Activated gamma-delta T cell treated with Interleukin-2 at 50 U/mL for 16 hours (primary cell): ENCODE measurements around the gene HSD17B8.
"Not testable (repeated sequence)": the region's sequence is repeated elsewhere in the genome, so short reads cannot be mapped to it uniquely, and the experiment has no call there.

Experiments used
- DNase-seq: peaks from one replicate; pipeline ENCODE4 v3.0.0-alpha.2; 2020

HSD17B8 gene

DNA sequence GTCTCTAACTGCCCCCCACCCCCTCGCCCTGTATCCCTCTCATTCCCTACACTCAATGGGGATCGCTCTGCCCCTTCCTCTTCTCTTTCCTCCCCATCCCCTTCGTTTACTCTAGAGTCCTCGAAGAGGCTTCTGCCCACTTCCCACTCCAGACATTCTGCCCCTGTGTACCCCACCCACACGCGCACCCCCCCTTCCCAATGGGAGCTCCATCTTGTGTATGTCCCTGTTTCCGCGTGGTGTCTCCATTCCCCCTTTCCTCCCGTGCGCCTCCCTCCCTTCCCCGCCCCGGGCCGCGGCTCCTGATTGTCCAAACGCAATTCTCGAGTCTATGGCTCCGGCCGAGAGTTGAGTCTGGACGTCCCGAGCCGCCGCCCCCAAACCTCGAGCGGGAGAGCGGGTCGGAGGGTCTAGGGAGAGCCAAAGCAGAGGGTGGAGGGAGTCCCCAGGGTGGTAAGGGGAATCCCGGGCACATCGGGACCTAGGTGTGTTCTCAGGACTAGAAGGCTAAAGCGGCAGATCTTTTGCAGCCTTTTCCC, 3.2 kb downstream of the HSD17B8 start:
- no peak for DNase-seq

- peak; percentile 84 for DNase-seq
Observed at GRCh38 chr6:33208091-33208967, 3.9 kb downstream of the HSD17B8 start, which contains the start of gene RING1. TSS of gene RING1 (plus strand) at chr6:33208500. CDS start at chr6:33208823, 323 bp downstream.

- no peak for DNase-seq
Observed at GRCh38 chr6:33209856-33210255, 5.4 kb downstream of the HSD17B8 start.

DNA sequence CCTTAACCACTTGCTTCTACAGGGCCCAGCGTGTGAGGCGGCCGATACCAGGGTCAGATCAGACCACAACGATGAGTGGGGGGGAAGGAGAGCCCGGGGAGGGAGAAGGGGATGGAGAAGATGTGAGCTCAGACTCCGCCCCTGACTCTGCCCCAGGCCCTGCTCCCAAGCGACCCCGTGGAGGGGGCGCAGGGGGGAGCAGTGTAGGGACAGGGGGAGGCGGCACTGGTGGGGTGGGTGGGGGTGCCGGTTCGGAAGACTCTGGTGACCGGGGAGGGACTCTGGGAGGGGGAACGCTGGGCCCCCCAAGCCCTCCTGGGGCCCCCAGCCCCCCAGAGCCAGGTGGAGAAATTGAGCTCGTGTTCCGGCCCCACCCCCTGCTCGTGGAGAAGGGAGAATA, 6.7 kb downstream of the HSD17B8 start:
- DNase-seq, result no peak

GRCh38 chr6:33211666-33212422, 7.4 kb downstream of the HSD17B8 start:
- no peak for DNase-seq

DNA sequence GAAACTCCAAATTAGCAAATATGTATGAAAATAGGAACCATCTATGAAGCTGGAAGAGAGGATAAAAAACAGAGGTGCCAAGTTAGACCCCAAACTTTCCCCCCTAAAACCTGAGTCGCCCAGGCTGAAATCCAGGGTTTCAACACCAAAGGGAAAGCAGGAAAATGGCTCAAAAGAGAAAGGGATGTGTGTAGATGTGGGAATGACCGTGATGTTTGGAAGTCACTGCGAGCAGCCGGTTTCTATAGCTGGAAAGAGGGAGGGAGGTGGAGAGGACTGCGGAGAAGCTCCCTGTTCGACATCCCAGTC, 8.4 kb downstream of the HSD17B8 start:
- DNase-seq, result no peak

DNA sequence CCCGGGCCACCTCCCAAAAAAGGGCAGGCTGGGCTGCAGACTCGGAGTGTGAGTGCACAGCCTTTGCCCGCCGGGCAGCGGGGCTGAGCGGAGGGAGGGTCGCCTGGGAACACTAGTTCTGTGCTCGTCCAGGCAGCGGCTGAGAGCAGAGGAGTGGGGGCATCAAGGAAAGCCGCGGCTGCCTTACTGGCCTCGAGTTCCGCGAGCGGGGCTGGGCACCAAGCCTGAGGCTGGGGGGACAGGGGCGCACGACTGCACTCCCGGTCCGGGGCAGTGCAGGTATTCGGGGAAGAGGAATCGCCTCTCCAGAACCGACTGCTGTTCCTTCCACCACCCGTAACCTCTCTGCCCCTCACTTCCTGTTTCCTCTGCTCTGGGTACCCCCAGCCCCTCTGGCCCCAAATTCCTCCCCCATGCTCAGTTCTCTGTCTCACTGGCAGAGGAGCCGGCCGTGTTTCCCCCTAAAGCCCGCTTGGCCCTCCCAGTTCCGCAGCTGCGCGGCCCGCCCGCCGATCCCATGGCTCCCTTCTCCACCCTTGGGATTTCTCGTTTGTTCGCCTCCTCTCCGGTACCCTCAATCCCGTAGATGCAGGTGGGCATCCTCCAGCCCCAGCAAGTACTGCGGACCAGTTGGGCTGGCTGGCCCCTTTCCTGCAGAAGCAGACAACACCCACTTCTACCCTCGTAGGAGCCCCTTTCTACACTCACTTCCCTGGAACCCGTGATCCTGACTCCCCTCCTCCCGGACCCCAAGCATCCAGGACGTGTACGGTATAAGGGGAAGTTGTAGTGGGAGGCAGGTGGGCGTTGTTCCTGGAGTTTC, 8.9 kb downstream of the HSD17B8 start:
- DNase-seq, result no peak

DNA sequence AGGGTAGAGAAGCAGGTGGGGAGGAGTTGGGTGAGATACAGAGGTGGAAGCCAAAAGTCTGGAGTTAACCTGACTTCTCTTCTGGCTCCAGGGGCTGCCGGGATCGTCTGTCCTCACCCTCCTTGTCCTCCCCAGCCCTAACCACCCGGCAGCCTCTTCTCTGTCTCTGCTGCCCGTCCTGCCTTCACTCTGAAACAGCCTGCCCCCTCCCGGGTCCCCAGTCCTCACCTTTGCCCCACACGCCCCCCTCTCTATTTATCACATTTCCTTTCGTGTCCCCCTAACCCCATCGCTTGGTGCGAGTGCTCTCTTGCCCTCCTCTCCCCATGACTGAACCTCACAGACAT, 9.5 kb downstream of the HSD17B8 start:
- no peak for DNase-seq

DNA sequence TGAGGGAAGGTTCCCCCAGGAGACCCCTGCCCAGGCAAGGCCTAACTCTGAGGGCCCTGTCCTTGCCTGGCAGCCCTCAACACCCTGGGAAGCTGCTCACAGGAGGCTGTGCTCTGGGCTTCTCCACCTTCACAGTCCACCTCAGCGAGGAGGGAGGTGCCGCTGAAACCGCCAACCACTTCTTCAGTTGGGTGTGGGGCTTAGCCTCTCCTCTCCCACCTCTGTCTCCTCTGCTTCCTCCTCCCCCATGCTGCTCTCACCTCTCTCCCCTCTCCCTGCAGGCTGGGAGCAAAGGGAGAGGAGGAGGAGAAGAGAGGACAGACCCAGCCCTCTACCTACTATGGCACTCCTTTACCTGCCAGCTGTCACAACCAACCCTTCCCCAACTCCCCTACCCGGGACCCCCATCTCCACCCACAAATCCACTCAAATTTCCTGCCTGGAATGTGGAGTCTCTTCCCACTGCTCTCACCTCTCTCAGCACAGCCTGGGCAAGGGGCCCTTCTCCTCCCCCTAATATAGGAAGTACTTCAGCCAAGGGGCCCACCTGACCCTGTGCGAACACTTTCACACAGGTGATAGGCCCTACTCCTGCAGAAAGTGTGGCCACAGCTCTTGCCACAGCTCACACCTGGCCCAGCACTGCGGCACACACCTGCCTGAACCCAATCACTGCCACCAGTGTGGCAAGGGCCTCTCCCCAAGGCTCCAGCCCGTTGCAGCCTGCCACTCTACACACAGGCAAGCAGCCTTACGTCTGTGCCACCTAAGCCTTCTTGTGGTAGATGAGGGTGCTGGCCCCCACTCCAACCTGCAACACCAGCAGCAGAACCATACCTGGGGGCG, 11.0 kb downstream of the HSD17B8 start:
- DNase-seq, result no peak

DNA sequence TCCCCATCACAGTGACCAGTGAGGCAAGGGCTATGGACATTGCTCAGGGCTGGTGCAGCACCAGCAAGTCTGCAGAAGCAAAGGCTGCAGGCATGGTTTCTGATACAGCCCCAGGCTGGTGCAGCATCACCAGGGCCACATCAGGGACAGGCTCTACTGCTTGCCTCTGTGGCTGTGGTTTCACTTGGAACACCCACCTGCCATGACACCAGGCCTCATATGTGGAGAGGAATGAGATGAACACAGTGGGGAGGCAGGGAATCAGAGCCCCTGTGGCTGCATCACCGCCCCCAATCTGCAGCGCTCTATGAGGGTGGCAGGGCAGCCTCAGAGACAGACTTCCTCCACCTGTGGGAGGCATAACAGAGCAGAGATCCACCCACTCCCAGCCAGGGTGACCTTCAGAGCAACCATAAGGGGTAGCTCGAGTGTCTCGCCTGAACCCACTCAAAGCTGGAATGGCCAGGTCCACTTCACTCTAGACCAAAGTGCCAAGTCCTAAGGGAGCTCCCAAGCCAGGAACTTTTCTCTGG, 11.7 kb downstream of the HSD17B8 start:
- DNase-seq, result no peak

- DNase-seq, result no peak
Observed at GRCh38 chr6:33217246-33217645, 12.8 kb downstream of the HSD17B8 start.

- no peak for DNase-seq
Observed at GRCh38 chr6:33217681-33218080, 13.2 kb downstream of the HSD17B8 start.

DNA sequence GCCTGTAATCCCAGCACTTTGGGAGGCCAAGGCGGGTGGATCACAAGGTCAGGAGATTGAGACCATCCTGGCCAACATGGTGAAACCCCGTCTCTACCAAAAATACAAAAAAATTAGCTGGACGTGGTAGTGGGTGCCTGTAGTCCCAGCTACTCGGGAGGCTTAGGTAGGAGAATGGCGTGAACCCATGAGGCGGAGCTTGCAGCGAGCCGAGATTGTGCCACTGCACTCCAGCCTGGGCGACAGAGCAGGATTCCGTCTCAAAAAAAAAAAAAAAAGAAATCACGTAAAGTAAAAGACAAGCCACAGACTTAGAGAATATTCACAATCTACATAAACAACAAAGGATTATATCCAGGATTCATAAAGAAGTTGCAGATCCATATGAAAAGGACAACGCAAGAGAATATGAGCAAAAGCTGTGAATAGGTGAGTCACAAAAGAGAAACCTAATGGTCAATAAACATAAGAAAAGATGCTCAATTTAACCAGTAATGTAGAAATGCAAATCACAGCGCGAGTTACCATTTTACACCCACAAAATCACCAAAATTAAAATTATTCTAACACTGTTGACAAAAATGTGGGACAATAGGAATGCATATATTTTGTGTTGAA, 22.2 kb downstream of the HSD17B8 start:
- DNase-seq, result not testable (repeated sequence)

GRCh38 chr6:33235221-33235634, 30.8 kb downstream of the HSD17B8 start:
- DNase-seq, result no peak

DNA sequence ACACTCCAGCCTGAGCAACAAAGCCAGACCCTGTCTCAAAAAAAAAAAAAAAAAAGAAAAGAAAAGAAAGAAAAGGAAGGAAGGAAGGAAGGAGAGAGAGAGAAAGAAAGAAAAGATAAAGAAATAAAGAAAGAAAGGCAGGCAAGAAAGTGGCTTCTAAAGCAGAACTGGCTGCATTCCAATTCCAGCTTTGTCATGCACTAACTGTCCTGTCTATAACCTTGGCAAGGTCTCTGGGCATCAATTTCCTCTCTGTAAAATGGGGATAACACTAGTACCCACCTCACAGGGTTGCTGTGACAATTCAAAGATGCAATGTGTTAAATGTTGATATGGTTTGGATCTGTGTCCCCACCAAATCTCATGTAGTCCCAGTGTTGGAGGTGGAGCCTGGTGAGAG, 31.9 kb downstream of the HSD17B8 start:
- no peak for DNase-seq

- no peak for DNase-seq
Observed at GRCh38 chr6:33236852-33237251, 32.4 kb downstream of the HSD17B8 start.

- DNase-seq, result no peak
Observed at GRCh38 chr6:33237741-33238140, 33.3 kb downstream of the HSD17B8 start.

DNA sequence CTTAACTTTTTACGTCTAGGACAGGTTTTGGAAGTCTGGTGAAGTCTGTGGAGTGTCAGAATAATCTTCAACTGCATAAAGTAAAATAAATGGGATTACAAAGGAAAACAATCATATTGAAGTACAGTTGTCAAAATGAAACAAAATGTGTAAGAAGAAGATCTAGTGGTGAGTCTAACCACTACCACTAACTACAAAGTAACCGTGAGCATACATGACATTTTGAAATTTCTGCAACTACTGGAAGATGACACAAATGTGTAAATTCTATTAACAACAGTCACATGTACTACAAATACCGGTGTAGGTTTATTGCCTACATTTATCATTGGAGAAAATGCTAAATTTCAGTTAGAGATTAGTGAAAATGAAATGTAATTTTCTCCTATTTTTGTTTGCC, 37.5 kb downstream of the HSD17B8 start:
- DNase-seq, result no peak

GRCh38 chr6:33243476-33243875, 39.0 kb downstream of the HSD17B8 start:
- no peak for DNase-seq

DNA sequence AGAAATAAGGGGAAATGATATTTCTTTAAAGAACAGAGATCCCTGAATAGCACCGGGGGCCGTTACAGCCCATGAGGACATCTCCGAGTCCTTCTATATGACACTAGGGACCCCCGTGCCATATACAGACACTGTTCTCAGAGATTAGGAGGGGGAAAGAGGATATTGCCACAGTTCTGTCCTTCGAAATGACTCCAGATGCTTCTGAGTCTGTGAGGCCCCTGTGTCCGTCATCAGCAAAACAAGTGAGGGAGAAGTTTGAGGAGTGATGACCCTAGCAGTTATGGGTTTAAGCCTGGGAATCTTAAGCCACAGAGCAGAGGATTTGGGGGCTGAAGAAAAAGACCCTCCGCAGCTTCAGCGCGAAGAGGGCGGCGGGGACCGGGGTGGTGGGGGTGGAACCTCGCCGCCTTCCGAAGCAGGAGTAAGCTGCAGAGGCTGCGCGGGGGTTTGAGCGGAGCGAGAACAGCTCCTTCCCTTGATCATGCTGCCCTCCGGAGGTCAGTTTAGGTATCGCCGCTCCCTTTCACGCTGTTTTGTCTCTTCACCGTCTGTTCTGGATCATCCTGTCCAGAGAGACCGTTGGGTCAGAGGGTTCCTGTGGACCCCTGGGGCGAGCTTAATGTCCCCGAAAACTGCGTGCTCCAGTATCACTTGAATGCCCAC, 43.7 kb downstream of the HSD17B8 start:
- DNase-seq, result peak; percentile 93

DNA sequence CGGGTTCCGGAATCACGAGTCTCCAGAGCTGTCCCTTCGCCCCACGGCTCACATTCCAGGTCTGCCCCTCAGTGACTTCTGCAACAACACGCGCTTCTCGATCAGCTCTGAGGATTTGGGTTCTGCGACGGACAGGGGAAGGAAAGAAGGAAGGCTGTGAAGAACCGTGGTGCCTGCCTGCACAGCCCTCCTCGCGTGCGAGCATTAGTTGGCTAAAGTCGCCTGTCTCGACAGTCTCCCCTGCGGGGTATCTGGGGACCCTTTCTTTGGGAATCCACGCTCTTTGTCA, 44.1 kb downstream of the HSD17B8 start:
- no peak for DNase-seq
